Measurements from ENCODE around the gene GTSE1. TPM values are rescaled to one million over a fixed set of nuclear protein-coding genes. Genes with fewer than 3 reads are reported as not detected.
A peak's percentile ranks its signal among the peaks of the same experiment; 100 is the strongest.

GTSE1 gene
- total and polyA plus RNA-seq, 2 of the 13 experiments (the other 11 are each of a cell fraction or from before 2014, with no cell fraction given): 10.7 to 13.5 TPM

DNA sequence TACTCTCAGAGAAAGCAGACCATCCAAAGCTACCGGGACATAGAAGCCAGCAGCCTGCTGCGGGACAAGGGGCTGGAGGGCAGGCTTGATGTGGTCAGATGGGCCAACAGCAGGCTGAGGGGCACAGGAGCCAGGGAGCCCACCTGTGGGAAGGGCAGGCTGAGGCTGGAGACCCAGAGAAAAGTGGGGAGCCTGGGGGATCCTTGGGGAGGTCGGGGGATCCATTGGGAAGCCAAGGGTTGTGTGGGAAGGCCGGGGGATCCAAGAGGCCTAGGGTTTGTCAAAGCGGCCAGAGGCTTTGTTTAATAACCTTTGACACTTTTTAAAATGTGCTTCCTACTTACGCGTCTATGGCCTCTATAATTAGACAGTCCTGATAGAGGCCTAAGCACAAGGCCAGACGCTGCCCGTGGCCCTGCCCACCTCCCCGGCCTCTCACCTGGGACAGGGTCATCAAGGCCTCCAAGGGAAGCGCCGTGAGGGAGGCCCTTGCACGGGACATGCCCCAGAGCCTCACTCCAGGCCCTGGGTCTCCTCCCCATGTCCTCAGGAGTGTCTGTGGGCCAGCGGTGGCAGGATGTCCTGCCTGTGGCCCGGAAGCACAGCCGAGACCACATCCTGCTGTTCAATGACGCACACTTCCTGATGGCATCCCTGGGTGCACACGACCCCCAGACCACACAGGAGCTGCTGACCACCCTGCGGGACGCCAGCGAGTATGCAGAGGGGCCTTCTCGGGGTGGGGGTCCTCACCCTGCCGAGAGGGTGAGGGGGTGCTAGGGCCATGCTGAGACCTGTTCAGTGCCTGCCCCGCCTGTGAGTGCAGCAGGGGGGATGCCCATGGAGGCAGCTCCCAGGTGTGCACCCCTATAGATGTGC, 8.6 kb upstream of the GTSE1 start:
- FAIRE-seq (no peak), ATAC-seq (peak; percentile 16), DNase-seq (ENCODE audit: low spot score) (no peak)
- ChIA-PET CTCF (ENCODE audit: low intra/inter-chr PET ratio, low total read pairs) (no interaction called here), POLR2A (interaction anchor here (1.0 to 4.2 kb wide), 5 partner anchors 8 to 159 kb away, joined by 3 to 33 read pairs (median 5); partner anchors contain the start of genes GTSE1 and TTC38)
- in situ Hi-C loops (cut with HindIII; ENCODE audit: extremely low pct_ligation_motif_present, low pct_unique_long_range_greater_than_20kb) (no loop called here), intact Hi-C loops (cut with micrococcal nuclease; ENCODE audit: unreplicated experiment) (no loop called here)
- no peaks in the 10 kb centered on the region for H3K9me3 ChIP-seq (ENCODE audit: low read length)
- H3K9ac ChIP-seq (ENCODE audit: insufficient read depth, low read depth, low read length): no peak overlapping the region
- no peaks in the 10 kb centered on the region for H3K79me2 ChIP-seq (ENCODE audit: insufficient read depth, low read length)
- H3K27ac ChIP-seq (ENCODE audit: extremely low read length, insufficient read depth, low read length): no peak overlapping the region
- TF ChIP-seq RBFOX2 (IDR thresholded peaks at IDR 0.05; ENCODE audit: low read depth, low read length) (peak; percentile 76), AGO2 (optimal IDR thresholded peaks at IDR 0.05; ENCODE audit: low read depth, low read length) (peak; percentile 83), AHR (CRISPR knock-in tag; IDR thresholded peaks at IDR 0.05) (no peak), PHF8 (CRISPR knock-in tag; IDR thresholded peaks at IDR 0.05) (no peak)
- H3K36me3 ChIP-seq (replicated peaks in 1 of 2; ENCODE audit: control insufficient read depth in 1 of 2, insufficient read depth in 2 of 2, low read length in 2 of 2): peaks cover 50 to 85% of the 10 kb centered on the region in 2 experiments
- H3K4me2 ChIP-seq (ENCODE audit: low read depth, low read length): no peak overlapping the region
- H3K4me3 ChIP-seq (replicated peaks in 1 of 3; ENCODE audit: insufficient read depth in 1 of 3, low read depth in 2 of 3, low read length in 3 of 3): no peak overlapping the region
- no peaks in the 10 kb centered on the region for H3K27me3 ChIP-seq (ENCODE audit: control insufficient read depth in 1 of 2, insufficient read depth in 2 of 2, low read length in 2 of 2)
- H2AFZ ChIP-seq (ENCODE audit: low read length): no peak overlapping the region
- no peaks in the 10 kb centered on the region for H3K4me1 ChIP-seq (ENCODE audit: insufficient read depth, low read length)
- H4K20me1 ChIP-seq (ENCODE audit: insufficient read depth, low read length): no peaks in the 10 kb centered on the region
- 96% methylated on average over 13 of the region's 24 CpGs for WGBS (ENCODE audit: low lambda C conversion rate)
- no TSS peak for BruUV-seq (replicated peaks)

DNA sequence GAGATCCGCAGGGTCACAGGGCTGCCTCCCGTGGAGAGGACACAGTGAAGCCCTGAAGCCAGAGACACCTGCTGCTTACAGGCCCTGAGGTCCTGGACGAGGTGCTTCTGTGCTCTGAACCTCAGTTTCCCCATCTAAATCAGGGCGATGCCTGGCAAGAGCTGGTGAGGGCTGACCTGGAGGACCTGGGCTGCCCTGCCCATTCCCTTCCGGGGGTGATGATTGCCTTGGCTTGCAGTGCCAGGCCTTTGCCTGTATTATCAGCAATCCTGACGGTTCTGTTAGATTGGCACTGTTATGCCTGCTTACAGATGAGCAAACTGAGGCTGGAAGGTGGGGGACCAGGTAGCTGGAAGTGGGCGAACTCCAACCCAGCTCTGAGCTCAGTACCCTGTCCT, 7.8 kb upstream of the GTSE1 start:
- no TSS peak for BruUV-seq (replicated peaks)
- no peak for FAIRE-seq
- H3K27ac ChIP-seq (ENCODE audit: extremely low read length, insufficient read depth, low read length): no peak overlapping the region
- no peak for DNase-seq (ENCODE audit: low spot score)
- H3K27me3 ChIP-seq (ENCODE audit: control insufficient read depth in 1 of 2, insufficient read depth in 2 of 2, low read length in 2 of 2): no peaks in the 10 kb centered on the region
- WGBS (ENCODE audit: low lambda C conversion rate): 100% methylated on average over 3 of the region's 7 CpGs
- H3K79me2 ChIP-seq (ENCODE audit: insufficient read depth, low read length): no peaks in the 10 kb centered on the region
- no peak overlapping the region for H3K4me3 ChIP-seq (replicated peaks in 1 of 3; ENCODE audit: insufficient read depth in 1 of 3, low read depth in 2 of 3, low read length in 3 of 3)
- H3K4me1 ChIP-seq (ENCODE audit: insufficient read depth, low read length): no peaks in the 10 kb centered on the region
- no peak overlapping the region for H3K4me2 ChIP-seq (ENCODE audit: low read depth, low read length)
- ChIA-PET POLR2A (interaction anchor here (2.7 to 4.2 kb wide), 2 partner anchors 11 to 20 kb away, joined by 9 to 33 read pairs; partner anchors contain the start of gene TTC38), CTCF (ENCODE audit: low intra/inter-chr PET ratio, low total read pairs) (no interaction called here)
- no peaks in the 10 kb centered on the region for H4K20me1 ChIP-seq (ENCODE audit: insufficient read depth, low read length)
- in situ Hi-C loops (cut with HindIII; ENCODE audit: extremely low pct_ligation_motif_present, low pct_unique_long_range_greater_than_20kb) (no loop called here), intact Hi-C loops (cut with micrococcal nuclease; ENCODE audit: unreplicated experiment) (no loop called here)
- H3K9me3 ChIP-seq (ENCODE audit: low read length): no peaks in the 10 kb centered on the region
- peaks cover 48 to 82% of the 10 kb centered on the region in 2 experiments for H3K36me3 ChIP-seq (replicated peaks in 1 of 2; ENCODE audit: control insufficient read depth in 1 of 2, insufficient read depth in 2 of 2, low read length in 2 of 2)
- H2AFZ ChIP-seq (ENCODE audit: low read length): no peak overlapping the region
- H3K9ac ChIP-seq (ENCODE audit: insufficient read depth, low read depth, low read length): no peak overlapping the region
- TF ChIP-seq AKAP8 (CRISPR knock-in tag; IDR thresholded peaks at IDR 0.05) (no peak), POLR2AphosphoS5 (IDR thresholded peaks at IDR 0.05; ENCODE audit: low read depth, low read length) (peak; percentile 34; the same call in 1 of the 2 replicates)
- ATAC-seq: no peak

Data from HepG2 (cell line).